SIG-M5 treated with dmso at 0.1 percent for 504 hours (cell line): ENCODE measurements around the gene NDUFAF3.
"Not testable (repeated sequence)": the region's sequence is repeated elsewhere in the genome, so short reads cannot be mapped to it uniquely, and the experiment has no call there.

ENCODE experiments used
- DNase-seq: peaks from one replicate; lab custom pipeline; 2025; ENCODE audit not compliant: unreplicated experiment; lab: John Stamatoyannopoulos, UW

The NDUFAF3 gene

GRCh38 chr3:48999085-48999858, 22.6 kb upstream of the NDUFAF3 start:
- DNase-seq, result no peak

GRCh38 chr3:49001155-49001554, 20.8 kb upstream of the NDUFAF3 start:
- DNase-seq, result no peak

- DNase-seq, result no peak
Measured at GRCh38 chr3:49004352-49005302, 17.3 kb upstream of the NDUFAF3 start.

GRCh38 chr3:49005303-49005680, 16.6 kb upstream of the NDUFAF3 start:
- no peak for DNase-seq

- no peak for DNase-seq
Measured at GRCh38 chr3:49005998-49006397, 15.9 kb upstream of the NDUFAF3 start.

GRCh38 chr3:49006408-49007067, 15.4 kb upstream of the NDUFAF3 start:
- DNase-seq, result no peak

DNA sequence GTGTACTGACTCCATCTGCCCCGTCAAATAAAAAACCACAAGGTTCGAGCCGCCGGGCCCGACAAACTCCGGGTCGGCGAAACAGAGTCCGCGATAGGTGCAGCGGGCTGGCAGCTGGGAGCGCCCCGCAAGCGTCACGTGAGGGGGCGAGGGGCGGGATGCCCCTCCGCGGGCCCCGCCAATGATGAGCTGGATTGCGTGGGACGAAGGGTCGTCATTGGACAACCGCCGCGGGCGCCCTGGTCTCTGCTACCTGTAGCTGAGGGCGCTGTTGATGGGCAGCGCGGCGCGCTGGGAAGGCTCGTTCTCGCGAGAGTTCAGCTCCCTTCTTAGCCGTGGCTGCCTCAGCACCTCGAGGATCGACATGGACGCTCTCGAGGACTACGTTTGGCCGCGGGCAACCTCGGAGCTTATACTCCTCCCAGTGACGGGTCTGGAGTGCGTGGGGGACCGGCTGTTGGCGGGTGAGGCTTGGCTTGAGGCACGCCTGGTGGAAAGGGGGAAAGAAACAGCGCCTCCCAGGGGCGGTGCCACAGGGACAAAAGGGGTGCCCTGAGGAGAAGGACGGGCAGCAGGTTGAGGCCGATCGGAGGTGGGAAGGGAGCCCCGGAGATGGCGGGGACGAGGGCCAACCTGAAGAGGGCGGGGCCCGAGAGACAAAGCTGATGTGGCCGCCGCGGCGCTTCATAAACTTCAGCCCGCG, 14.7 kb upstream of the NDUFAF3 start, which contains the start of gene WDR6:
Gene WDR6, plus strand, starts transcription at position 324 of the 703 bp plus-strand sequence. Its CDS starts 41 bp downstream, at position 365.
- peak; percentile 98 for DNase-seq

DNA sequence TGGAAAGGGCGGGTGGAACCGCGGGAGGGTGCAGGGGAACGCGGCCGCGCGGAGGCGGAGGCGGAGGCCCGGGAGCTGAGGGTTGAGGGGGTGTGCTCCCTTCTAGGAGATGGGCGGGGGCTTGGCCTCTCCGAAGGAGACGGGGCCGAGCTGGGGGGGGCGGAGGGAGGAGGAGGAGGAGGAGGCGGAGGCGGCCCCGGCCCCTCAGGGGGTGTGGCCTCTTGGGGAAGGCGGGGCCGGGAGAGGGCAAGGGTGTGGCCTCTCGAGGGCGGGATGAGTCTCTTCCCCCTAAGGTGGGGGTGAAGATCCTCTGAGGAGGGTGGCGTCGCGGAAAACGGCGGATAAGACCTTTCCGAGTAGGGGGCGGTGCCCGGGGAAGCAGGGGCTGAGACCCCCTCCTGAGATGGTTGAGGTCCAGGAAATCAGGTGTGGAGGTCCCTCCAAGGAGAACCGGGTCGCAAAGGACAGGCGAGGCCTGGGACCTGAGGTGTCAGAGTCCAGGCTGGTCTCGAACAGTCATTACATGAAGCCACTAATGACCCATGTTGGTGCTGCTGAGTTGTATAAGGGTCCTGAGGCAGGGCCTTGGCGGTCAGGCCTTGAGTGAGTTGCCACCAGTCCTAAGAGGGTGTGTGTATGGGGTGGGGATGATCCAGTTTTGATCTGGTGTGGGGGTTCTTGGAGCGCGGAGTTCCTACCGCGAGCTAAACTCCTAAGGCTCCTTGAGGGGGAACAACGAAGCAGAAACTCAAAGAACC, 14.0 kb upstream of the NDUFAF3 start:
- DNase-seq, result peak; percentile 89

DNA sequence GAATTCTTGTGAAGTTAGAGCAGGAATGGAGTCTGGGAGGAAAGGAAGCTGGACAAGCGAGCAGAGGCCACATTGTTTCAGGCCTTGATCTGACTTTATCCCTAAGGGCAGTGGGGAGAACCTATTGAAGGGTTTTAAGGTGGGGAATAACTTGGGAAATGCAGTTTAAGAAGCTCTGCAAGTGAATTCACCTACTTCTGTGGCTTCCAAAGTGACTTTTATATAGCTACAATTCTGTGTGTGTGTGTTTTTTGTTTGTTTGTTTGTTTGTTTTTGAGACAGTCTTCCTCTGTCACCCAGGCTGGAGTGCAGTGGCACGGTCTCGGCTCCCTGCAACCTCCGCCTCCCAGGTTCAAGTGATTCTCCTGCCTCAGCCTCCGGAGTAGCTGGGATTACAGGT, 13.3 kb upstream of the NDUFAF3 start:
- DNase-seq, result not testable (repeated sequence)

GRCh38 chr3:49009396-49009795, 12.5 kb upstream of the NDUFAF3 start:
- no peak for DNase-seq

- no peak for DNase-seq
Measured at GRCh38 chr3:49012441-49013017, 9.4 kb upstream of the NDUFAF3 start.

GRCh38 chr3:49013113-49013737, 8.7 kb upstream of the NDUFAF3 start:
- DNase-seq, result no peak

DNA sequence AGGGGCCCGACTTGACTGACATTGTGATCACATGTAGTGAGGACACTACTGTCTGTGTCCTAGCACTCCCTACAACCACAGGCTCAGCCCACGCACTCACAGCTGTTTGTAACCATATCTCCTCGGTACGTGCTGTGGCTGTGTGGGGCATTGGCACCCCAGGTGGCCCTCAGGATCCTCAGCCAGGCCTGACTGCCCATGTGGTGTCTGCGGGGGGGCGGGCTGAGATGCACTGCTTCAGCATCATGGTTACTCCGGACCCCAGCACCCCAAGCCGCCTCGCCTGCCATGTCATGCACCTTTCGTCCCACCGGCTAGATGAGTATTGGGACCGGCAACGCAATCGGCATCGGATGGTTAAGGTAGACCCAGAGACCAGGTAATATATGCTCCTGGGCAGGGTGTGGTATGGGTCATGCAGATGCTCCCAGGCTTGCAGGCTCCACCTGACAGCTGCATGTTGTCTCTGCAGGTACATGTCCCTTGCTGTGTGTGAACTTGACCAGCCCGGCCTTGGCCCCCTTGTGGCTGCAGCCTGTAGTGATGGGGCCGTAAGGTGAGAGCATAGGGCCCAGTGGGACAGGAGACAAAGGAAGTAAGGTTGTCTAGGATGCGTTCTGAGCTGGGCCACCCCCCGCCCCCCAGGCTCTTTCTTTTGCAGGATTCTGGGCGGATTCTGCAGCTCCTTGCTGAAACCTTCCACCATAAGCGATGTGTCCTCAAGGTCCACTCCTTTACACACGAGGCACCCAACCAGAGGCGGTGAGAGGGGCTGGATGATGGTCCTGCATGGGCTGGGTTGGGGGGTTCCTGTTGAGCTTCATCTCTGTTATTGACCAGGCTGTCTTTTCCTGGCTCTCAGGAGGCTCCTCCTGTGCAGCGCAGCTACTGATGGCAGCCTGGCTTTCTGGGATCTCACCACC, 7.9 kb upstream of the NDUFAF3 start:
- peak; percentile 30 for DNase-seq

GRCh38 chr3:49015072-49015471, 6.8 kb upstream of the NDUFAF3 start:
- no peak for DNase-seq

- DNase-seq, result no peak
Measured at GRCh38 chr3:49015765-49016164, 6.2 kb upstream of the NDUFAF3 start.

GRCh38 chr3:49016414-49017228, 5.3 kb upstream of the NDUFAF3 start:
- DNase-seq, result no peak

DNA sequence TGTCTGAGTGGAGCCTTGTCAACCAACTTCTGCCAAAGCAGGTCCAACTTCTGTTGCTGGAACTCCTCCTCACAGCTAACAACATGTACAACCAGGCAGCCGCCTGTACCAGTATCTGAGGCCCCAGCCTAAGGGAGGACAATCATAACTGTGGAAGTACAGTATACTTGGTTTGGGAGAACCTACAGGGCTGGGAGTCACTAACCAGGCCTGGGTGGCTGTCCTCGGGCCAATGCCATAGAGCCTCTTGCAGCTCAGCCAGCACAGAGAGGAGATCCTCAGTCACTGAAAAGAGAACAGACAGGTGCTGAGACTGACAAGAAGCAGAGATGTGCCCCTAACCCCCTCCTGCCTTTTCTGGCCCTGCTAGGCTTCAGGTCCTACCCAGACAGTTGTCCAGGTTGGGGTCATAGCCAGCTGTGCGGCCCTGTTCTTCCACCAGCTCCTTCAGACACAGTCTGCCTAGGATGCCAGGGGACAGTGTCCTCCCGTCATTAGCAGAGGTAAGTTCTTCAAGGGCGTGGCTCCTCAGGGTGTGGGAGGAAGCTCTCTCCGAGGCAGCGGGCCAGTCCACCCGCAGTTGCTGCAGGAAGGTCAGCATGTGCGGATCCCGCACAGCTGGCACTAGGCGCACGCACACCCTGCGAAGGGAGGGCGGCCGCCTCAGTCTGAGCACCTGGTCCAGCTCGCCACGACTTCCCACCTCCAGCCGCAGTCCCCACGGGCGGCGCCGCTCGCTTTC, 4.5 kb upstream of the NDUFAF3 start:
- peak; percentile 47 for DNase-seq
